Measurements from ENCODE around the gene RNF8. TPM values are rescaled to one million over a fixed set of nuclear protein-coding genes. Genes with fewer than 3 reads are reported as not detected.

The RNF8 gene

Small RNA genes lying within 50 kb of the gene (small RNA-seq; reads per million reads assigned to genes)
- gene RN7SL273P (ENCODE audit: insufficient read depth): not detected
